K562 (cell line): Measurements from ENCODE around the gene TMED7. TPM values are rescaled to one million over a fixed set of nuclear protein-coding genes. Genes with fewer than 3 reads are reported as not detected.

Source experiments
- ATAC-seq: fragments of 200-7000 bp; cut with Tn5 transposase; 3 replicates; pipeline ENCODE4 v1.9.1; 2020; ENCODE audit warnings: moderate library complexity
- BruUV-seq: library from RNA; stranded (reverse); fragments of 400-500 nt; replicated peaks from 2 replicates; lab custom pipeline; 2021; lab: Mats Ljungman, UMichigan
- CTCF ChIA-PET: fragments of 300-600 bp; formaldehyde crosslinking; extraction: SDS; loops from one replicate; lab custom pipeline; 2021; ENCODE audit warnings: low intra/inter-chr PET ratio; lab: Yijun Ruan, JAX
- POLR2A ChIA-PET: fragments of 300-600, 350-650 bp; sonication (Branson Sonifier 250); formaldehyde crosslinking; extraction: SDS; loops from one replicate; lab custom pipeline; 2021; ENCODE audit warnings: antibody characterized with exemption, inconsistent platforms; lab: Yijun Ruan, JAX
- DNase-seq, 4 experiments: peaks; one replicate each; pipeline versions ENCODE4 v3.0.0 to v3.0.0-alpha.2; 2011 to 2018; ENCODE audit warnings: low spot score in 3 of 4, mixed read lengths in 3 of 4; ENCODE audit errors: extremely low read depth in 1 of 4
- FAIRE-seq: peaks from 2 replicates; lab custom pipeline; 2011; peaks lifted over from hg19 to GRCh38; lab: Jason Lieb, UNC
- H2AFZ ChIP-seq: 2 replicates; pipeline ENCODE4 v1.6.0; 2011; ENCODE audit warnings: low read depth, low read length, control low read depth, inconsistent platforms
- H3K27ac ChIP-seq: fragments of 200-600 bp; 3 replicates; pipeline ENCODE4 v1.8.0; 2011; ENCODE audit warnings: low read depth, mild to moderate bottlenecking, control low read depth, inconsistent platforms, low read length, moderate library complexity, mixed read lengths; ENCODE audit errors: extremely low read depth
- H3K27me3 ChIP-seq, 2 experiments: fragments of 300-600 bp in 1 of 2; 2 replicates in 1 of 2; 3 replicates in 1 of 2; pipeline versions ENCODE4 v1.6.0 to v1.8.0; 2011; ENCODE audit warnings: inconsistent platforms in 2 of 2, low read length in 2 of 2, mild to moderate bottlenecking in 1 of 2, mixed read lengths in 1 of 2, moderate library complexity in 1 of 2; ENCODE audit not compliant: control insufficient read depth in 2 of 2, insufficient read depth in 2 of 2
- H3K36me3 ChIP-seq: fragments of 300-600 bp; 3 replicates; pipeline ENCODE4 v1.8.0; 2011; ENCODE audit warnings: mild to moderate bottlenecking, low read length, inconsistent platforms; ENCODE audit not compliant: control insufficient read depth, insufficient read depth
- H3K4me1 ChIP-seq, 2 experiments: fragments of 200-600 bp in 1 of 2; replicated peaks in 1 of 2; 2 replicates in 1 of 2; 3 replicates in 1 of 2; pipeline versions ENCODE4 v1.5.1 to v1.8.0; 2011; ENCODE audit warnings: inconsistent platforms in 2 of 2, low read length in 2 of 2, mild to moderate bottlenecking in 1 of 2, mixed read lengths in 1 of 2, moderate library complexity in 1 of 2; ENCODE audit not compliant: control insufficient read depth in 2 of 2, insufficient read depth in 2 of 2
- H3K4me2 ChIP-seq: 2 replicates; pipeline ENCODE4 v1.6.1; 2011; ENCODE audit warnings: low read length, control low read depth, inconsistent platforms, mixed read lengths; ENCODE audit not compliant: insufficient read depth
- H3K4me3 ChIP-seq: fragments of 200-600 bp; sonication (generic), shearing (Covaris generic); 2 replicates; pipeline ENCODE4 v1.5.1; 2016; ENCODE audit warnings: control low read depth, inconsistent platforms
- H3K79me2 ChIP-seq: fragments of 200-600 bp; 3 replicates; pipeline ENCODE4 v1.8.0; 2011; ENCODE audit warnings: low read length, inconsistent platforms; ENCODE audit not compliant: control insufficient read depth, insufficient read depth
- H3K9ac ChIP-seq, 2 experiments: 2 replicates each; pipeline versions ENCODE4 v1.6.0 to v1.6.1; 2011; ENCODE audit warnings: low read depth in 2 of 2, low read length in 2 of 2, control low read depth in 1 of 2, inconsistent platforms in 1 of 2, mild to moderate bottlenecking in 1 of 2, mixed read lengths in 1 of 2; ENCODE audit not compliant: insufficient read depth in 1 of 2
- H3K9me1 ChIP-seq: one replicate; pipeline ENCODE4 v1.6.0; 2011; ENCODE audit warnings: inconsistent platforms, mild to moderate bottlenecking, low read length, moderate library complexity; ENCODE audit not compliant: control insufficient read depth, insufficient read depth
- H3K9me3 ChIP-seq: replicated peaks from 2 replicates; pipeline ENCODE4 v1.5.1; 2011; ENCODE audit warnings: low read depth, low read length, inconsistent platforms; ENCODE audit not compliant: control insufficient read depth, insufficient read depth
- H4K20me1 ChIP-seq: replicated peaks from 2 replicates; pipeline ENCODE4 v1.6.1; 2011; ENCODE audit warnings: low read length, inconsistent platforms, mixed read lengths; ENCODE audit not compliant: control insufficient read depth, insufficient read depth
- MNT ChIP-seq, 2 experiments: fragments of 450-650 bp; conservative IDR thresholded peaks; 2 replicates each; pipeline ENCODE4 v1.6.1; 2017; ENCODE audit warnings: mild to moderate bottlenecking in 2 of 2, moderate library complexity in 2 of 2
- RBFOX2 ChIP-seq: fragments of 200-400 bp; formaldehyde crosslinking; IDR thresholded peaks from 2 replicates; pipeline ENCODE4 v1.6.1; 2017; ENCODE audit warnings: low read depth, mild to moderate bottlenecking, low read length, moderate library complexity
- RFX7 ChIP-seq: fragments of 250-450 bp; sonication (Bioruptor Pico); IDR thresholded peaks from 2 replicates; pipeline ENCODE4 v1.5.1; 2021; ENCODE audit warnings: mild to moderate bottlenecking
- whole genome bisulfite sequencing: fragments of 100-300 bp; shearing (Covaris generic); methylation state at CpG from one replicate; pipeline ENCODE4 v1.1.6; 2016; ENCODE audit warnings: low coverage, mixed read lengths; ENCODE audit not compliant: insufficient coverage; ENCODE audit errors: missing lambda C conversion rate; 5-methylcytosine and 5-hydroxymethylcytosine counted together
- in situ Hi-C: fragments of 300-500 bp; cut with MboI; formaldehyde crosslinking; loops from 4 replicates; pipeline ENCODE4 v1.15.0; 2018; ENCODE audit warnings: inconsistent platforms, mixed read lengths
- intact Hi-C: fragments of 100-400 bp; cut with micrococcal nuclease; formaldehyde crosslinking; loops from 2 replicates; pipeline ENCODE4 v1.14.2; 2022
- polyA plus RNA-seq, 8 experiments: library from polyadenylated mRNA; depleted of rRNA in 4 of 8; stranded (reverse) in 5 of 8; unstranded in 3 of 8; fragments of >200 nt; fragmentation: Nextera tagmentation in 2 of 8; fragmentation: Illumina TruSeq in 1 of 8; extraction: Ambion mirVana in 2 of 8; extraction: Trizol in 1 of 8; gene quantifications; 2 replicates each; pipeline versions ENCODE4 v1.2.1 to v1.2.3, GENCODE V29; 2011 to 2014; ENCODE audit warnings: inconsistent platforms in 1 of 8, missing spikeins in 1 of 8
- total RNA-seq, 7 experiments: library from RNA; depleted of rRNA in 6 of 7; stranded (reverse); fragments of >200 nt in 6 of 7; fragmentation: Illumina TruSeq in 2 of 7; extraction: Trizol in 2 of 7; gene quantifications; 2 replicates each; pipeline versions ENCODE4 v1.2.1 to v1.2.3, GENCODE V29; 2011 to 2021; ENCODE audit warnings: low replicate concordance in 1 of 7

TMED7 gene
- total and polyA plus RNA-seq, 9 of the 15 experiments (the other 6 are each of a cell fraction or from before 2014, with no cell fraction given) = 15.9 to 93.4 (median 41.7) TPM

- Histone ChIP-seq H2AFZ (no peak overlapping the region), H3K4me3 (no peak overlapping the region), H3K4me1 (peaks cover 5 to 7% of the 10 kb centered on the region in 2 experiments; a peak in 3 of 5 replicates), H3K9ac (no peak overlapping the region), H3K79me2 (peaks cover 47% of the 10 kb centered on the region), H3K27me3 (no peaks in the 10 kb centered on the region), H3K4me2 (no peak overlapping the region), H4K20me1 (0 out of 2 replicates have a peak, but pooled peaks cover 6% of the 10 kb centered on the region), H3K27ac (no peak overlapping the region), H3K9me1 (peaks cover 5% of the 10 kb centered on the region), H3K36me3 (peaks cover 84% of the 10 kb centered on the region), H3K9me3 (no peaks in the 10 kb centered on the region)
- 0 out of 2 replicates have a peak, but pooled peaks have one; percentile 2 for TF ChIP-seq RBFOX2
- TF ChIP-seq MNT (conservative IDR thresholded peaks at IDR 0.05) = no peak
- WGBS = 50% methylated on average over 1 of the region's 1 CpG
- ChIA-PET POLR2A (interaction anchor here (0.9 to 2.0 kb wide), 4 partner anchors 8 to 13 kb away, joined by 3 to 11 read pairs (median 4); no protein-coding TSS in a partner anchor), CTCF (no interaction called here)
- intact Hi-C loops = no loop called here
- FAIRE-seq = no peak
- ATAC-seq = no peak
- BruUV-seq = no TSS peak
- DNase-seq = no peak
- in situ Hi-C loops = no loop called here
These were observed 8.9 kb downstream of the TMED7 start for GRCh38 chr5:115616892-115617291.

GRCh38 chr5:115616472-115616871 is 9.4 kb downstream of the TMED7 start:
- peaks cover 3% of the 10 kb centered on the region in 2 experiments; a peak in 2 of 5 replicates for H3K4me1 ChIP-seq
- no peak overlapping the region for H3K9ac ChIP-seq
- peaks cover 84% of the 10 kb centered on the region for H3K36me3 ChIP-seq
- FAIRE-seq (no peak), DNase-seq (no peak), ATAC-seq (no peak)
- H3K4me2 ChIP-seq = no peak overlapping the region
- no peak overlapping the region for H3K27ac ChIP-seq
- no peaks in the 10 kb centered on the region for H3K27me3 ChIP-seq
- H2AFZ ChIP-seq = no peak overlapping the region
- no TSS peak for BruUV-seq
- POLR2A ChIA-PET = interaction anchor here (0.9 to 2.0 kb wide), 4 partner anchors 8 to 13 kb away, joined by 3 to 11 read pairs (median 4); no protein-coding TSS in a partner anchor
- in situ Hi-C loops = no loop called here
- intact Hi-C loops = no loop called here
- H3K9me1 ChIP-seq = peaks cover under 1% of the 10 kb centered on the region
- H3K4me3 ChIP-seq = no peak overlapping the region
- H3K79me2 ChIP-seq = peaks cover 43% of the 10 kb centered on the region
- CTCF ChIA-PET = no interaction called here
- H3K9me3 ChIP-seq = no peaks in the 10 kb centered on the region
- 0 out of 2 replicates have a peak, but pooled peaks cover 2% of the 10 kb centered on the region for H4K20me1 ChIP-seq
- no peak for TF ChIP-seq RFX7 (CRISPR knock-in tag)
